Measurements from ENCODE around the gene IGLL5.
A peak's percentile ranks its signal among the peaks of the same experiment; 100 is the strongest.

The IGLL5 gene

DNA sequence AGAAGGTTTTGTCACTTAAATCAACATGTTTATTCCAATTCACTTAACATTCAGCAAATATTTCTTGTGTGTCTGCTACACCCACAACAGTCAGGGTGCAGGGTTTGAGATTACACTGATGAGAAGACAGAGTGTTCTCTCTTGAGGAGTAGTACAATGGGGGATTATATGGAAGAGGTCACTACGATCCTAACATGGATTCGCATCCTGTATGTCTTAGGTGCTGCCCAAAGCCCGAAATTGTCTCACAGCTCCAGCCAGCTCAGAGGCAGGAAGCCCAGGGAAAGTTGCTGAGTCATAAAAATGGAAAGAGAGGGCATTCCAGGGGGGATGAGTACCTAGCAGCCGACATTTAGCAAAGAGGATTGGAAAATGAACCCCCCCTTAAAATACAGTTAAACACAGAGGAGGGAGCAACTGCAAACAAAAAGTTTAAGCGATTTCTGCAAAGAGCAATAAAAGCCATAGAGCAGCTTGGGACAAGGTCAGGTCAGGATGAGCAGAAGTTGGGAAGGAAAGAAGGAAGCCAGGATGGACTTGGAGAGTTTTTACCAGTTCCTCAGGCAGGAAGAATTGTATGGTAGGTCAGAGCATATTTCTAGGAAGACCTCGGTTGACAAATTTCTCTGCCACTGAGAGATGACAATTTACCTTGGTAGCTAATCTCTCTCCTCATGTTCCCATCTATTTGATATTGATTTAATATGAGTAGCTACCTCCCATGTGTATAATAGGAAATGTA is 49.5 kb downstream of the IGLL5 start:
- no peak for DNase-seq

DNA sequence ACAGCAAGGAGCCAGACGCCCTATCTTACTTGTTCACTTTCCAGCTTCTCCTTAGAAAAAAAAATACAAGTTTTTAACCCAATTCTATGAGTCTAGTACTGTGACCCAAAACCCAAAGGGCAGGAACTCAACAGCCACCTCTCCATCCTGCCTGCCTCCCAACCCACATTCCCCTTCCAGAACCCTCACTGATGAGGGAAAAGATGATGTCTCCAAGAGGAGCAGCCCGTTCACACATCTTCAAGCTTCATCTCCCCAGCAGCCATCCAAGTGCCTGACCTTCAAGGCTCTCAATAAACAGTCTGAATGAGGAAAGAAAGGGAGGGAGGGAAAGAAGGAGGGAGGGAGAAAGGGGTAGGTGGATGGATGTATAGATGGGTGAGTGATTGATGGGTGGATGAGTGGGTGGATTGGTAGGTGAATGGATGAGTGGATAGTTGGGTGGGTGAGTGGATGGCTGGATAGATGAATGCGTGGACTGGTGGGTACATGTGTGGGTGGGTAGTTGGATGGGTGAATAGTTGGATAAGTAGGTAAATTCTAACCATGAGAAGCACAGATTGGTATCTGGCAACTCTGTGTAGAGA is 50.4 kb downstream of the IGLL5 start:
- DNase-seq, result no peak

DNA sequence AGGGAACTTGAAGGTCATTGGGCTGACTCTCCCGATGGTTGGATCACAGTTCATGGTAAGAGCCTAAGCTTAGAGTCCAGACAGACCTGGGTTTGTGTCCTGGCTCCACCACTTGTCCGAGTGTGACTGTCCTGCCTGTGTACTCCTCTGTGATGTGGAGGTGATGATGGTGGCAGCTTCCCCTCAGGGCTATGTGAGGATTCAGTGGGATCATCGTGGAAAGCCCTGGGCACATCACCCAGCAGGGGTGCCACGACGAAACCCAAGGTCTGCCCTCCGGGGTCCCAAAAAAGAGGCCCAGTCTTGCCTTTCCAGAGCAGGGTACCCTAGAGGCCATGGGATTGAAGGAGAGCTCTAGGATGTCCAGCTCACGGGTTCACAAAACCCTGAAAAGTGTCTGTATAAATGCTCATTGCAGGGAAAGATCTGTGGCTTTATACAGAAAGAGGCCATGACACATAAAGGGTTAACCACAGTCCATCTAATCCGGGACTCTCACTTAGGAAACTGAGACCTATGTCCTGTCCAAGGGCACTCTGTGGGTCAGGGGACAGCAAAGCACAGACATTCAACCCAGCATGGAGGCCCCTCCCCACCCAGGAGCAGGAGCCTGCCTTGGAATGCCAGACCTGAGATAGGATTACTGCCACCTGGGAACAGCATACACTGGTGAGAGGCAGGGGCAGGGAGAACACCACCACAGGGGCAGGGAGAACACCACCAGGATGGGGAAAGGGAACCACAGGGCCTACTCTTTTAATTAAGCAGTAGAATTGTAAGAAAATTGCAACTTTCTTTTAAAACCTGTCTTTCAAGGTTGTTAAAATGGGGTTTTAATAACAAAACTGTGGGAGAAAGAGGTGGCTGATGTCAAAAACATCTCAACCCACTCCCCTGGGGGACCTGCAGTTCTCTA is 51.3 kb downstream of the IGLL5 start:
- DNase-seq, result no peak

DNA sequence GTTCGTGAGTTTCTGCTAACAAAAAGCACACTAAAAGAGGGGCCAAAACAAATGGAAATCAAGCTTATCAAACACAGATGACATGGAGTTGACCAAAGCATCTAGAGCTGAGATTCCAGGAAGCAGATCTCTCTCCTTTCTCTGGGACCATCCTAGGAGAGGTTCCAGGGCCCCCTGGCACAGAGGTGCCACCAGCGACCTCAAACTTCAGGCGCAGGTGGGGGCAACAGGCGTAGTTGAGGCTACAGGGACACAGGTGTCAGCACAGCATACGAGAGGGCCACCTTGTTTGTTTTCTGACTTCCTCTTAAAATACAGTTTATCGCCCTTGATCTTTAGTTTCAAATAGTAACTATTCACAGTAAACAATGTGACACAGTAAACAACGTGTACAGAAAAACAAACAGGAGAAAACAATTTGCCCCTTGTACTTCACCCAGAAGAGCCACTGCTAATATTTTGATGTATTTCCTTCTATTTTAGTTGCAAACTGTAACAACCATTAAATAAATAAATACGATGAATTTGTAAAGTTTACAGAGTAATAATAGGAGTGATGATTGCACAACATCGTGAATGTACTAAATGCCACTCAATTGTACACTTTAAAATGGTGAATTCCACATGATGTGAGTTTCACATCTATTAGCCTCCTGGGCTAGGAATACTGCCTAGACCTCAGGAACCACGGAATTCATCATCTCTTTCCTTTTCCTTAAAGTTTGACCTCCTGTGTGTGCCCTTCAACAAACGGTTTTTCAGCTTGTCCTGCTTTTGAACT is 52.2 kb downstream of the IGLL5 start:
- no peak for DNase-seq

DNA sequence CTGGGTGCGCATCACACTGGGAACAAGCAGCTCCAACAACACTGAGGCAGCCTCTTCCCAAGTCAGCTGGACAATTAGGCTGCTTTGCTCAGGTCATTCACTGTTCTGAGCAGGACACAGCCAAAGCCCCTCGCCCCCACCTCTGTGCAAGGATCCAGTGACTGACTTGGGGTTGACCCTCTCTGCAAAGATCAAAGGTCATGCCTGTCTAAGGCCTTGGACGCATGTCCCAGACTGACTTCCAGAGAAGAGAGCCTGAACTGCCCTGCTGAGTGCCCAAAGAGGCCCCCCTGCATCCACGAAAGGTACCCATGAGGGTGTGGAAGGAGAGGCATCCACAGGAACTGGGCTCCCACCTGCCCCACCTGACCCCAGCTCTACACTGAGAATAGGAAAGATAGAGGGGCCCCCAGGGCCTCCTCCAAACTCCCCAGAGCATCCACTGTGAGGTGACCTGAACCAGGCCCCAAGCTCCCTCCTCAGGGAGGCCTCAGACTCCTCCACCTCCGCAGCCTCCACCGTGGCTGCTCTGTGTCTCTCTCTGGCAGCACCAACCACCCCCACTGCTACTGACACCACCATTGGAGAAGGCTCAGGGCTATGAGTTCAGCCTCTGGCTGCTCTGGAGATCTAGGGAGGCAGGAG is 53.5 kb downstream of the IGLL5 start:
- no peak for DNase-seq

DNA sequence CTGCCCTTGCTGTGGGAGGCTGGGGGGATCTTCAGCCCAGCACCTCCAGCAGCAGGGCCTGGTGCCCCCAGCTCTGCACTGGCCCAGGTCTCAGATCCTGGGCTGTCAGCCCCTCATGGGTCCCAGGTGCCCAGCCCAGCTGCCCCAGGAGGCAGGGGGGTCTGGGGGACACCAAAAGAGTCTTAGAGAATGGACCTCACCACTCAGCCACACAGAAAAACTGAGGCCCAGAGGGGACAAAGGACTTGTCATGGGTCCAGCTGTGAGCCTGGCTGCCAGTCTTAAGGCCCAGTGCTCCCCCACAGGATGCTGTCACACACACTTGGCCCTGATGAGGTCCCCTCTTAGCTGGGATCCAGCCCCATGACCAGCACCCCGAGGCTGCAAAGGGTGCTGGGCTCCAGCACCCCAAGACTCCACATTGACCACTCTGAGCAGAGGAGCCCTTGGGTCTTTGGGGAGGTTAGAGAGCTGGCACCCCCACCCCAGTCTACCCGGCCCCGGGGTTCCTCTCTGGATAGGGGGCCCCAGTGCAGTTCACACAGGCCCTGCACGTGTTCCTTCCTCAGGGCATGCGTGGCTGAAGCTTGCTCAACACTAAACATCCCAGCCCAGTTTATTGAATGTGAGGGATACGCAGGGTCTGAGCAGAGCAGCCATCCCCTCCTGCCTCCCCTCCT is 54.4 kb downstream of the IGLL5 start:
- no peak for DNase-seq

DNA sequence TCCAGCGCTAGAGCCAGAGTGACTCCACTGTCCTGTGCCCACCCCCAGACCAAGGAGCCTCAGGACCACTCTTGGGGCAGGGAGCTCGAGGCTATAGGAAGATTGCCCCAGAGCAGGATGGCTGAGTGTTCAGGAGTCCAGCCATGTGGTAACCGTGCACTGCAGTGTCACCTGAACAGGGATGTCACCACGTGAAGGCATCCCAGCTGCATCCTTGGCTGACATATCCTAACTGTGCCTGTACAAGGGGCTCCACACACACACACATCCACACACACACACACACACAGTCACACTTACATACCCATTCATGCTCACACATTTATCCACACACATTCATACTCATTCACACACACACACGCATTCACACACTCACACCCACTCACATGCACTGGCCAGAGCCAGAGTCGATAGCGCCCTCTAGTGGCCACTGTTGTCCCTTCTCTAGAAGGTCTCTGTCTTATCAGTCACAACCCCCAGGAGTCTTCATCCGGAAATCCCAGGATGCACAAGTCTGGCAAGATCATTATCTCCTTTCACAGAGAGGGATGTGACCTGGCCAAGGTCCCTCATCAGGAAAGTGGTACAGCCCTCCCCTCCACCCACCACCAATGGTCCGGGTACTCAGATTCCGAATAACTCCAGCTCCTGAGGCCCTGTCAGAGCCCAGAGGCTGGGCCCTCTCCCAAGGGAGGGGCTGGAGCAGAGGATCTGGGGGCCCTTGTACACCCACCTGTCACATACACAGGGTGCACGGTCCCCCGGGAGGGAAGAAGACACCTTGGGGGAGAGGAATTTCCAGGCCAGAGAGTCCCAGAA is 55.1 kb downstream of the IGLL5 start:
- peak in 25 of 58 donors; percentile 4 to 72 (median 21) for DNase-seq

DNA sequence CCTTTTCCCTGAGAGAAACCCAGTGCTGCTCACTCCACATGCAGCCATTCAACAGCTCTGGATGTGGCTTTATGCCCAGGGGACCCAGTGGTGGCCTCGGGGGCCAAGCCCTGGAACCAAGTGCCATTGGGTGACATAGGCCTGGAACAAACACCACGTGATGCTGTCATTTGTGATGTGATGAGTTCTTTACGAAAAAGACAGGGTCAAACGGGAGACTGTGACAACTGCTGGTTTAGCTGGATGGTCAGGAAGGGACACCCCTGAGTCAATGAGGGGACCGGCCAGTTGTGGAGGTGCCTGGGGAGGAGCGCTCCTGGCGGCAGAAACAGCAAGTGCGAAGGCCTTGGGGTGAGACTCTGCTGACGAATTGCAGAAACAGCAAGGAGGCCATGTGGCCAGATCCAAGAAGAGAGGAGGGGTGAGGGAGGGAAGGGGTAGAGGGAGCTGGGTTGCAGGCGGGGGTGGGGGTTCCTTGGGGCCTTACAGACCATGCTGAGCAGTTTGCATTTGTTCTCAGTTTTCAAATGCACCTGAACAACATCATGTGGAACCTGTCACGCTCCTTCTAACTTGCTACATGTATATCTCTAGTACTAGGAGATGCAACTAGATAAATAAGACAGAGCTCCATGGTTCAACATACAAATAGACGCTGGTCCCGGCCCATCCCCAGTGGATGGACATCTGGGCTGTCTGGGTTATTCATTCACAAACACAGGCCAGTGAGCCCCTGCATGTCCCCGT is 56.1 kb downstream of the IGLL5 start:
- no peak for DNase-seq

DNA sequence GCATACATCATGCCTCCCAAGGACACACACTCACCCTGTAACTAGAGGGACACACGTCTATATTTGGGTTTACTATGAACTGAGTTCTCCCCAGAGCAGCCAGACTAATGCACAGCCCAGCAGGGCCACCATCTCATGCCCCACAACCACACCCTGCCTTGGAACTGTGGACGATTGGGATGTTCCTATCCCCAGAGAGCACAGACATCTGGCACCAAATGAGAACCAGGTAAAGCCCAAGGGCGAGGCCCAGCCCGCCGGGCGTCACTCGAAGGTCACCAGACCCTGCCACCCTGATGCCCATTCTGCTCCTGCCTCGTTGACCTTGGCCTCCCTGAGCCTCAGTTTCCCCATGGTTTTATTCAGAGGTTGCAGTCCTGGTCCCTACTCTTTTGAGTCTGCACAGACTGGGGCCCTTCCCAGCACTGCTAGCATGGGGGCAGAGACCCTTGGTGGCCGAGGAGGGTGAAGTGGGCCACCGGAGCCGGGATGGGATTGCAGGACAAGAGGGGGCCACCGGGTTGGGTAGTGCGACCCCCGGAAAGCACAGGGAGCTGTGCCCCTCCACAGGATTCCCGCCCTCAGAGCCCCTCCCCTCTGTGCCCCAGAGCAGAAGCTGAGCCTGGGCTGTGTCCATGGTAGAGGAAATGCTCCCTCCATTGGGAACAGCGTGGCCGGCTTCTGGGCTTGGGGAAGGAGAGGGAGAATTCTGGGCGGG is 56.8 kb downstream of the IGLL5 start:
- no peak for DNase-seq

DNA sequence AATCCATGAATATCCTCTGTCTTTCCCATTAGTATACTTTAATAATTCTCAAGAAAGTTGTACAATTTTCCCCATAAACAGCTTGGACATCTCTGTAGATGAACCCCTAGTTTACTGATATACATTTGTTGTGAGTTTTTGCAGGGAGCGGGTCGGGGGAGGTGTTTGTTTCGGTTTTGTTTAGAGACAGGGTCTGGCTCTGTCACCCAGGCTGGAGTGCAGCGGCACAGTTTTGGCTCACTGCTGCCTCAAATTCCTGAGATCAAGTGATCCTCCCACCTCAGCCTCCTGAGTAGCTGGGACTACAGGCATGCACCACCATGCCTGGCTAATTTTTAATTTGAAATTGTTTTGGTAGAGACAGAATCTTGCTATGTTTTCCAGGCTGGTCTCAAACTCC is 57.6 kb downstream of the IGLL5 start:
- DNase-seq, result no peak
